Breast epithelium (tissue), 4 donors: ENCODE data around the gene PTPN1. TPM values are rescaled to one million over a fixed set of nuclear protein-coding genes. Genes with fewer than 3 reads are reported as not detected.
"Not testable (repeated sequence)": the region's sequence is repeated elsewhere in the genome, so short reads cannot be mapped to it uniquely, and the experiment has no call there.

Experiments used
- DNase-seq, 2 donors: peaks; one replicate each; pipeline ENCODE4 v3.0.0-alpha.2; 2019; ENCODE audit warnings: low spot score in 2 of 2
- H3K27ac ChIP-seq, 2 donors: fragments of 200-600 bp; sonication (generic) in 1 of 2; one replicate each; pipeline ENCODE4 v1.5.1; 2016 to 2019; ENCODE audit warnings: mild to moderate bottlenecking in 1 of 2
- H3K27me3 ChIP-seq, 2 donors: fragments of 200-600 bp; sonication (generic) in 1 of 2; one replicate each; pipeline versions ENCODE4 v1.5.1 to v1.6.0; 2017 to 2019; ENCODE audit warnings: control low read depth in 1 of 2, mild to moderate bottlenecking in 1 of 2
- H3K36me3 ChIP-seq: fragments of 200-600 bp; one replicate; pipeline ENCODE4 v1.5.1; 2019
- H3K4me1 ChIP-seq, 2 donors: fragments of 200-600 bp; sonication (generic); one replicate each; pipeline ENCODE4 v1.5.1; 2016 to 2019; ENCODE audit warnings: control low read depth in 1 of 2
- H3K4me3 ChIP-seq, 3 donors: fragments of 200-600 bp; sonication (generic); 1 replicate in 2 of 3; 2 replicates in 1 of 3; pipeline ENCODE4 v1.5.1; 2016 to 2019; ENCODE audit warnings: mild to moderate bottlenecking in 3 of 3, moderate library complexity in 2 of 3
- H3K9me3 ChIP-seq, 2 donors: fragments of 200-600 bp; sonication (generic) in 1 of 2; one replicate each; pipeline ENCODE4 v1.5.1; 2016 to 2019; ENCODE audit warnings: control low read depth in 1 of 2
- CTCF ChIP-seq, 3 donors: fragments of 450-650 bp; IDR thresholded peaks; one replicate each; pipeline ENCODE4 v1.5.1; 2016 to 2017; ENCODE audit warnings: antibody characterized with exemption in 3 of 3, mild to moderate bottlenecking in 3 of 3, moderate library complexity in 3 of 3
- POLR2A ChIP-seq: fragments of 450-650 bp; IDR thresholded peaks from one replicate; pipeline ENCODE4 v1.6.1; 2016; ENCODE audit warnings: antibody characterized with exemption, mild to moderate bottlenecking, moderate library complexity
- POLR2AphosphoS5 ChIP-seq, 3 donors: sonication (generic); formaldehyde crosslinking; IDR thresholded peaks; one replicate each; pipeline ENCODE4 v1.6.1; 2017; ENCODE audit warnings: antibody characterized with exemption in 3 of 3
- intact Hi-C: fragments of 100-400 bp; cut with DNase I; formaldehyde crosslinking; loops from one replicate; pipeline ENCODE4 v1.15.1; 2023; ENCODE audit warnings: low total_unique reads
- total RNA-seq, 3 donors: library from RNA; depleted of rRNA; stranded (reverse); fragments of >200 nt; gene quantifications; one replicate each; pipeline ENCODE4 v1.1.0, GENCODE V29; 2016

Gene PTPN1
- total RNA-seq, 3 donors from 2014 or later: 23.8 to 29.2 (median 28.5) TPM

GRCh38 chr20:50469796-50470195, 40.4 kb upstream of the PTPN1 start:
- Histone ChIP-seq H3K36me3 (no peaks in the 10 kb centered on the region), H3K9me3 (no peaks in the 10 kb centered on the region), H3K4me3 (no peak overlapping the region), H3K4me1 (no peaks in the 10 kb centered on the region), H3K27me3 (no peaks in the 10 kb centered on the region), H3K27ac (no peak overlapping the region)
- TF ChIP-seq POLR2AphosphoS5 (IDR thresholded peaks at IDR 0.05) (no peak), CTCF (IDR thresholded peaks at IDR 0.05) (no peak), POLR2A (no peak)
- intact Hi-C loops: no loop called here
- no peak for DNase-seq

DNA sequence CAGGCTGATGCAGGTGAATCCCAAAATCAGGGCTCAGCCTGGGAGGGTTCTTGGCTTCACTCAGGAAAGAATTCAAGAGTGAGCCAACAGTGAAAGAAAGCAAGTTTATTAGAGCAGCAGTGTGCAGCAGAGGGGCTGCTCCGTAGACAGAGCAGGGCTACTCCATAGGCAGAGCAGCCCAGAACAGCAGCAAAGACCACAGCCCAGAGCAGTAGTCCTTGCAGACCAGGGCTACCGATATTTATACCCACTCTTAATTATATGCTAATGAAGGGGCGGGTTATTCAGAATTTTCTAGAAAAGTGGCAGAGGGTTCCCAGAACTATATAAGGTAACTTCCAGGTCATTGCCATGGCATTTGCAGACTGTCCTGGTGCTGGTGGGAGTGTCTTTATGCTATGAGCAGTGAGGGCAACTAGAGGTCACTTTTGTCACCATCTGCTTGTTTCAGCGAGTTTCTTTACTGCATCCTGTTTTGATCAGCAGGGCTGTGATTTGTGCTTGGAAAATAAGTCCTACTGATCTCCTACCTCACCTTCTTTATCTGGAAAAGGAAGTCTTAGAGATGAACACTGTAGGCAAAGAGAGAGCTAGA, 39.8 kb upstream of the PTPN1 start:
- intact Hi-C loops: no loop called here
- Histone ChIP-seq H3K36me3 (no peaks in the 10 kb centered on the region), H3K27me3 (no peaks in the 10 kb centered on the region), H3K4me1 (no peaks in the 10 kb centered on the region), H3K27ac (peak overlapping the region in 1 of 2 donors; percentile 1), H3K9me3 (no peaks in the 10 kb centered on the region), H3K4me3 (no peak overlapping the region)
- TF ChIP-seq CTCF (IDR thresholded peaks at IDR 0.05) (no peak), POLR2A (no peak), POLR2AphosphoS5 (IDR thresholded peaks at IDR 0.05) (no peak)
- DNase-seq: no peak

DNA sequence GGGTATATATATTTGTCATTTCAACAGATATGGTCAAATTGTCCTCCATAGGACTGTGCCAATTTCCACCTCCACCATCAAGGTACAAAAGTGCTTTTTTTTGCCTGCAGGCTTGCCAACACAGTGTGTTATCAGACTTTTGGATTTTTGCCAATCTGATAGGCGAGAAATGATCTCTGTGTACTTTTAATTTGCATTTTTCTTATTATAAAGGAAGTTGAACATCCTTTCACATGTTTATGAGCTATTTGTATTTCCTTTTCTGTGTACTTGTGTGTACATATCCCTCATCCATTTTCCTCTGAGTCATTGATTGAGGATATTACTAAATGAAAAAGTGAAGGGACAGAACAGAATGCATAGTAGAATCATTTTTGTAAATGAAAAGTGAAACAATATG, 39.0 kb upstream of the PTPN1 start:
- H3K27me3 ChIP-seq: no peaks in the 10 kb centered on the region
- no peak for TF ChIP-seq CTCF (IDR thresholded peaks at IDR 0.05)
- no peak for TF ChIP-seq POLR2AphosphoS5 (IDR thresholded peaks at IDR 0.05)
- TF ChIP-seq POLR2A: no peak
- no peaks in the 10 kb centered on the region for H3K36me3 ChIP-seq
- no peaks in the 10 kb centered on the region for H3K4me1 ChIP-seq
- DNase-seq: no peak
- no peaks in the 10 kb centered on the region for H3K9me3 ChIP-seq
- intact Hi-C loops: no loop called here
- no peak overlapping the region for H3K27ac ChIP-seq
- H3K4me3 ChIP-seq: no peak overlapping the region

DNA sequence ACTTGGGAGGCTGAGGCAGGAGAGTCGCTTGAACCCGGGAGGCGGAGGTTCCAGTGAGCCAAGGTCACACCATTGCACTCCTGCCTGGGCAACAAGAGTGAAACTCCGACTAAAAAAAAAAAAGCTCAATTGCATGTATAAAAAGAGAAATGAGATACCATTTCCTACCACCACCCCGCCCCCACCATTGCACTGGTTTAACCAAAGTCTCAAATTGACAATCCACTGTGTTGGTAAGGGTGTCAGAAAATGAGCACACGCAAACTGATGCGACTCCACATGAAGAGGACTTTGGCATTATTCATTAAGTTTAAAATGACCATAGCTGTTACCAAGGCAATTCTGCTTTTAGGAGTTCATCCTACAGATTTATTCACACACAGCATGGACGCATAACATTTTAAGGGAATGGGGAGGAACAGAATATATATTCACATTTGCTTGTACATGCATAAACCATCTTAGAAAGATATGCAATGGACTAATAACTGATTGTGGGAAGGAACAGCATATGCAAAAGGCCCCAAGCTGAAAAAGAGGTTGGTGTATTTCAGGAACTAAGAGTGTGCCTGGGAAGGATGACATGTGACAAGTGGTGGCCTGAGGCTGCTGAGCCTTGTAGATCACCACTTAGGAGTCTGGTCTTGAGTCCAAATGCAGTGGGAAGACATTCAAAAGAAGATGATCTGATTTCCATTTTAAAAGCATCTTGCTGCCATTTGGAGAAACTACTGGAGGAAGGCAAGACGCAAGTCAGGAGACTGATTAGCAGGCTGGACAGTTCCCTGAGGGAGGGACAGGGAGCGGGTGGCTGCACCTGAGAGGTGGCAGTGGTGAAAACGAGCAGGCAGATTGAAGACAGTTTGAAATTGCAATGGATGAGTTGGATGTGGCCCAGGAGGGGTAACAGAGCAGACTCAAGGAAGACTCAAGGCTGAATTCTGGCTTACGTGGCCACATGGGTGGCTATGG, 37.2 kb upstream of the PTPN1 start:
- no peak for TF ChIP-seq POLR2A
- no peak overlapping the region for H3K27ac ChIP-seq
- no peaks in the 10 kb centered on the region for H3K9me3 ChIP-seq
- intact Hi-C loops: no loop called here
- H3K4me3 ChIP-seq: no peak overlapping the region
- no peaks in the 10 kb centered on the region for H3K4me1 ChIP-seq
- DNase-seq: no peak
- no peaks in the 10 kb centered on the region for H3K36me3 ChIP-seq
- no peaks in the 10 kb centered on the region for H3K27me3 ChIP-seq

- H3K36me3 ChIP-seq, DNase-seq, H3K27ac ChIP-seq, H3K9me3 ChIP-seq, intact Hi-C loops, H3K4me3 ChIP-seq, H3K4me1 ChIP-seq, H3K27me3 ChIP-seq: not testable (repeated sequence)
Observed at GRCh38 chr20:50474356-50474755, 35.8 kb upstream of the PTPN1 start.

- Histone ChIP-seq H3K27me3 (no peaks in the 10 kb centered on the region), H3K27ac (no peak overlapping the region), H3K4me3 (no peak overlapping the region), H3K9me3 (no peaks in the 10 kb centered on the region), H3K4me1 (no peaks in the 10 kb centered on the region), H3K36me3 (no peaks in the 10 kb centered on the region)
- DNase-seq: no peak
- TF ChIP-seq CTCF (IDR thresholded peaks at IDR 0.05): no peak
- no peak for TF ChIP-seq POLR2AphosphoS5 (IDR thresholded peaks at IDR 0.05)
- TF ChIP-seq POLR2A: no peak
- intact Hi-C loops: no loop called here
Observed at GRCh38 chr20:50475681-50476292, 34.4 kb upstream of the PTPN1 start.
